Gastroesophageal sphincter (tissue), 3 donors: ENCODE results near the gene PCBP3.

ENCODE experiments used
- CTCF ChIP-seq, 4 experiments: fragments of 200-600 bp in 2 of 4; fragments of 450-650 bp in 2 of 4; sonication (generic) in 1 of 4; IDR thresholded peaks; one replicate each; pipeline ENCODE4 v1.5.1; 2017 to 2019; ENCODE audit warnings: antibody characterized with exemption in 4 of 4, mild to moderate bottlenecking in 2 of 4, moderate library complexity in 2 of 4
- POLR2A ChIP-seq, 2 donors: fragments of 450-650 bp; IDR thresholded peaks; one replicate each; pipeline ENCODE4 v1.6.1; 2017; ENCODE audit warnings: antibody characterized with exemption in 2 of 2, mild to moderate bottlenecking in 2 of 2, moderate library complexity in 1 of 2

GRCh38 chr21:45598666-45599065, 44.9 kb upstream of the PCBP3 start:
- TF ChIP-seq CTCF (IDR thresholded peaks at IDR 0.05), result no peak
- no peak for TF ChIP-seq POLR2A (IDR thresholded peaks at IDR 0.05)
